ENCODE results near the gene KLHL21.

The KLHL21 gene

DNA sequence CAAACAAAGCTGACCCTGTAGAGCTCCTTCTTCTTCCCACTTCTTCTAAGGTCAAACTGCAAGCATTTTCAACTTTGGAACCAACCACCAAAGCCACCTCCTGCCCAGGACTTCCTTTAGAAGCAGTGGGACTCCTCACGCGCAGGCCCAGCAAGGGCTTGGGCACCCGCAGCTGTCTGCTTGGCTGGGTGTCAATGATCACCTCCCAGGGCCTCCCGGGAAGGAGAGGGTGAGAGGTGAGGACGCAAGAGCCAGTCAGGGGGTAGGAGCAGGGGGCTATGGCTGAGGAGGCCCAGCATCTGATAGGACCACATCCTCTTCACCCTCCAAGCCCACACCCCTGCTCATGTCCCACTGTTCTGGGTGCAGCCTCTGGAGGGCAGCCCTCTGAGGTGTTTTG lies 10.2 kb downstream of the KLHL21 start:
- Histone ChIP-seq H3K9me3 (ENCODE audit: low read depth, low read length) (no peaks in the 10 kb centered on the region), H3K9ac (ENCODE audit: insufficient read length) (no peak overlapping the region), H3K27ac (no peak overlapping the region), H3K36me3 (ENCODE audit: insufficient read depth, low read length) (peaks cover 43% of the 10 kb centered on the region), H3K4me3 (no peak overlapping the region)
- DNase-seq (ENCODE audit: low read depth, low spot score), result no peak
- TF ChIP-seq FOXP2 (optimal IDR thresholded peaks at IDR 0.05; ENCODE audit: control extremely low read depth, extremely low read length, insufficient read depth) (no peak), EZH2 (IDR thresholded peaks at IDR 0.05) (no peak), POLR2AphosphoS5 (IDR thresholded peaks at IDR 0.05; ENCODE audit: borderline replicate concordance, low read depth, low read length) (no peak)

DNA sequence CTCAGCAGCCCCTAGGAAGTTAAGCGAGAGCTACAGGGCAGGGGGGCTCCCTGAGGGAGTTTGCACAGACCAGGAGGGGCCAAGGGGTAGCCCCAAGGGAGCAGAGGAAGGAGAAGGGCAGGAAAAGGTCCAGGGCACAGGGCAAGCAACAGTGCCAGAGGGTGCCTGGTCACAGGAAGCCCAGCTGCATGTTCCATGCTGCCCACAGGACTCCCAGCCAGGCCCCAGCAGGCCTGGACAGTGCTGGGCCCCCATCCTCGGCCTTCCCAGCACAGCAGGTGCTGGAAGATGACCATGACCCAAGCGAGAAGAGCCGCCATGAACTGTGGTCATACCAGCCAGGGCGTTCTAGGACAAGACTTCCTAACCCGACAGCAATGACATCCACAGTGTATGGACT lies 11.0 kb downstream of the KLHL21 start:
- no peak overlapping the region for H3K4me3 ChIP-seq
- DNase-seq (ENCODE audit: low read depth, low spot score), result no peak
- H3K9ac ChIP-seq (ENCODE audit: insufficient read length), result no peak overlapping the region
- no peak overlapping the region for H3K27ac ChIP-seq
- peaks cover 35% of the 10 kb centered on the region for H3K36me3 ChIP-seq (ENCODE audit: insufficient read depth, low read length)
- no peak for TF ChIP-seq FOXP2 (optimal IDR thresholded peaks at IDR 0.05; ENCODE audit: control extremely low read depth, extremely low read length, insufficient read depth)
- no peak for TF ChIP-seq EZH2 (IDR thresholded peaks at IDR 0.05)
- no peak for TF ChIP-seq POLR2AphosphoS5 (IDR thresholded peaks at IDR 0.05; ENCODE audit: borderline replicate concordance, low read depth, low read length)
- no peaks in the 10 kb centered on the region for H3K9me3 ChIP-seq (ENCODE audit: low read depth, low read length)

DNA sequence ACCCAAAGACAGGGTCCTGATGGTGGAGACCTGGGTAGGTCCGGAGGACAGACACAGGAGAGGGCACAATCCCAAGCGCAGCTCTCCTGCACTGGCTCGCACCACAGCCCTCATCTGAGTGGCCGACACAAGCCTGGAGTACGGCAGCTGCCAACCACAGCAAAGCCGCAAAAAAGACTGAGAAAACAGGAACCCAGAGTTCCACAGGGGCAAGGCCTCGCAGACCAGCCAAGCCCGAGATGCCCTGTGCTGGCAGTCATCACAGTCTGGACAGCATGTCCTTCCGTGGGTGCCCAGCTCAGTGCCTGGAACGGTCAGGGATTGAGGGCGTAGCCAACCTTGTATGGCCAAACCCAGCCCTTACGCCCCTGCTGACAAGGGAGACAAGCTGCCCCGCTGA lies 11.4 kb downstream of the KLHL21 start:
- DNase-seq (ENCODE audit: low read depth, low spot score), result no peak
- no peak overlapping the region for H3K27ac ChIP-seq
- no peak for TF ChIP-seq FOXP2 (optimal IDR thresholded peaks at IDR 0.05; ENCODE audit: control extremely low read depth, extremely low read length, insufficient read depth)
- no peak for TF ChIP-seq POLR2AphosphoS5 (IDR thresholded peaks at IDR 0.05; ENCODE audit: borderline replicate concordance, low read depth, low read length)
- TF ChIP-seq EZH2 (IDR thresholded peaks at IDR 0.05), result no peak
- H3K9ac ChIP-seq (ENCODE audit: insufficient read length), result no peak overlapping the region
- peaks cover 31% of the 10 kb centered on the region for H3K36me3 ChIP-seq (ENCODE audit: insufficient read depth, low read length)
- H3K9me3 ChIP-seq (ENCODE audit: low read depth, low read length), result no peaks in the 10 kb centered on the region
- no peak overlapping the region for H3K4me3 ChIP-seq

DNA sequence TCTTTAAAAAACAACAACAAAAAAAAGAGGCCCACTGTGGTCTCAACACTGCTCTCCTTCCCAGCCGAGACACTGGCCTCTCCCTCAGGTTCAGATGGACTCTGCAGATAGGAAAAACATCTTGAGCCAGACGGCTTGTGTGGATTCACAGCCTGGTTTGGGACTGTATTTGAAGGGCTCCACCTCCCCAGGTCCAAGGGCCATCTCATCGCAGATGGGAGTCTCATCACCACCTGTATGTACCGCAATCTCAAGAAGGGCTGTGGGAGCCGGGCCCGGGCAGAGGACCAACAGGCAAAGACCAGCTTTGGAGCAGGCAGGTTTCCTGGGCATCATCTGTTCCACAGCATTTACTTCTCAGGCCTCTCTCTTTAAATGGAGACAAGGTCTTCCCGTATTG lies 12.6 kb downstream of the KLHL21 start:
- H3K36me3 ChIP-seq (ENCODE audit: insufficient read depth, low read length), result peaks cover 20% of the 10 kb centered on the region
- no peak overlapping the region for H3K4me3 ChIP-seq
- no peak overlapping the region for H3K9ac ChIP-seq (ENCODE audit: insufficient read length)
- no peaks in the 10 kb centered on the region for H3K9me3 ChIP-seq (ENCODE audit: low read depth, low read length)
- no peak overlapping the region for H3K27ac ChIP-seq
- TF ChIP-seq EZH2 (IDR thresholded peaks at IDR 0.05) (no peak), FOXP2 (optimal IDR thresholded peaks at IDR 0.05; ENCODE audit: control extremely low read depth, extremely low read length, insufficient read depth) (no peak), POLR2AphosphoS5 (IDR thresholded peaks at IDR 0.05; ENCODE audit: borderline replicate concordance, low read depth, low read length) (no peak)
- no peak for DNase-seq (ENCODE audit: low read depth, low spot score)

DNA sequence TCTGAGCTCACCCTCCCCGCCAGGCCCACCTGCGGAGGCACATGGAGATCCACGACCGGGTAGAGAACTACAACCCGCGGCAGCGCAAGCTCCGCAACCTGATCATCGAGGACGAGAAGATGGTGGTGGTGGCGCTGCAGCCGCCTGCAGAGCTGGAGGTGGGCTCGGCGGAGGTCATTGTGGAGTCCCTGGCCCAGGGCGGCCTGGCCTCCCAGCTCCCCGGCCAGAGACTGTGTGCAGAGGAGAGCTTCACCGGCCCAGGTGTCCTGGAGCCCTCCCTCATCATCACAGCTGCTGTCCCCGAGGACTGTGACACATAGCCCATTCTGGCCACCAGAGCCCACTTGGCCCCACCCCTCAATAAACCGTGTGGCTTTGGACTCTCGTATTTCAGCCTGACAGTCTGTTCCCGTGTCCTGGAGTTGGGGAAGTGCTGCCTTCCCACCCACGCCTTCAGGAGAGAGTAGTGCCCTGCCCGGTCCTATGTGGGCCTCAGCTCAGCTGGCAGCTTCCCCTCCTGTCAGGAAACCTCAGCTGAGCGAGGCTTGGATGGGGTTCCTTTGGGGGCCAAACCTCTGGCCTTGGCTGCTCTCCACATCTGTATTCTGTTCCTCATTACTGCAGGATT lies 13.7 kb downstream of the KLHL21 start:
- Histone ChIP-seq H3K9me3 (ENCODE audit: low read depth, low read length) (no peaks in the 10 kb centered on the region), H3K4me3 (no peak overlapping the region), H3K27ac (peak overlapping the region; percentile 26; the same call in 1 of the 2 replicates), H3K9ac (ENCODE audit: insufficient read length) (no peak overlapping the region), H3K36me3 (ENCODE audit: insufficient read depth, low read length) (peaks cover 11% of the 10 kb centered on the region)
- no peak for DNase-seq (ENCODE audit: low read depth, low spot score)
- TF ChIP-seq POLR2AphosphoS5 (IDR thresholded peaks at IDR 0.05; ENCODE audit: borderline replicate concordance, low read depth, low read length) (no peak), FOXP2 (optimal IDR thresholded peaks at IDR 0.05; ENCODE audit: control extremely low read depth, extremely low read length, insufficient read depth) (no peak), EZH2 (IDR thresholded peaks at IDR 0.05) (no peak)

DNA sequence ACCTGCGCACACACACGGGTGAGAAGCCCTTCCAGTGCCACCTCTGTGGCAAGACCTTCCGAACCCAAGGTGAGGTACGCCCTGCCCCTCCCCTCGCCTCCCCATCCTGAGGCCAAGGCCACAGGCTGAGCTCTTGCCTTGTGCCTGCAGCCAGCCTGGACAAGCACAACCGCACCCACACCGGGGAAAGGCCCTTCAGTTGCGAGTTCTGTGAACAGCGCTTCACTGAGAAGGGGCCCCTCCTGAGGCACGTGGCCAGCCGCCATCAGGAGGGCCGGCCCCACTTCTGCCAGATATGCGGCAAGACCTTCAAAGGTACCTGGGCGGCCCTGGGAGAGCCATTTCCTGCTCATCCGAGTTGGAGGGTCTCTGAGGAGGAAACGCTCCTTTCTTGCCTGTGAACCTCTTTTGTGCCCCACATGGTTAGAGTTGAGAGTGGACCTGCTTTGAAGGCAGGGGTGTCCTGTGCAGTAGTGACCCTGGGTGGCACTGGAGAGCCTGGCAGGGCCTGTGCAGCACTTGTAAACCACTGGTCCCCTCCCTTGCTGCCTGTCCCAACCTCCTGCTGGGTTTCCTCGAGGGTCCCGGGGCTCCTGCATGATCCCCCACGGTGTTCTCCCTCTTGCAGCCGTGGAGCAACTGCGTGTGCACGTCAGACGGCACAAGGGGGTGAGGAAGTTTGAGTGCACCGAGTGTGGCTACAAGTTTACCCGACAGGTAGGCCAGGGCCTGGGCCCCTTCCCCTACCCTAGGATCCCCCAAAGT lies 14.4 kb downstream of the KLHL21 start:
- Histone ChIP-seq H3K9me3 (ENCODE audit: low read depth, low read length) (no peaks in the 10 kb centered on the region), H3K36me3 (ENCODE audit: insufficient read depth, low read length) (peaks cover 4% of the 10 kb centered on the region), H3K9ac (ENCODE audit: insufficient read length) (no peak overlapping the region), H3K4me3 (no peak overlapping the region), H3K27ac (no peak overlapping the region)
- DNase-seq (ENCODE audit: low read depth, low spot score), result no peak
- TF ChIP-seq FOXP2 (optimal IDR thresholded peaks at IDR 0.05; ENCODE audit: control extremely low read depth, extremely low read length, insufficient read depth) (no peak), EZH2 (IDR thresholded peaks at IDR 0.05) (no peak), POLR2AphosphoS5 (IDR thresholded peaks at IDR 0.05; ENCODE audit: borderline replicate concordance, low read depth, low read length) (no peak)

DNA sequence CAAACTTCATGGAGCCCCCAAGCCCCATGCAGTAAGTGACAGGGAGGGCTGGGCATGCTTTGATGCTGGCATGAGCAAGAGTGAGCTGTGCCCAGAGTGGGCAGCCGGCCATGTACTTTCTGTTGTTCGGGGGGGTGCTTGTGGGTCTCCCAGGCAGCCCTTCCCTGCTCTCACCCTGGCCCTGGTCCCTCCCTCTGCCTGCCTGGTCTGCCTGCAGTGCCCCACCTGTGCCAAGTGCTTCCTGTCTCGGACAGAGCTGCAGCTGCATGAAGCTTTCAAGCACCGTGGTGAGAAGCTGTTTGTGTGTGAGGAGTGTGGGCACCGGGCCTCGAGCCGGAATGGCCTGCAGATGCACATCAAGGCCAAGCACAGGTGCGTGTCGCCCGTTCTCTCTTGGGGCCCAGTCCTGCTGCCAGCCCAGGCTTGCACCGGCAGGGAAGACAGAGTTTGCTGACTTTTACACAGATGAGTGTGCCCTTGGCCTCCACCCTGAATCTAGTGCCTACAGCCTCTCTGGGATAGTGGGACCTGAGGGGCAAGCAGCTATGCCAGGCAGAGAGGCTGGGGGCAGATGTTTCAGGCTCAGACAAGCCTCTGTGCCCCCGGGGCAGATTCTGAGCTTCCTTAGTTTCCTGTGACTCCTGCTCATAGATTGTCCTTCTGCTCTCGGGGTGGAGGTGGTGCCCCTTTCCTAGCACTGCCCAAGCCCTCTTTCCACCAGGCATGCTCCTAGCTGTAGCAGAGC lies 15.2 kb downstream of the KLHL21 start:
- no peak for DNase-seq (ENCODE audit: low read depth, low spot score)
- Histone ChIP-seq H3K9ac (ENCODE audit: insufficient read length) (no peak overlapping the region), H3K36me3 (ENCODE audit: insufficient read depth, low read length) (peaks cover 4% of the 10 kb centered on the region)

DNA sequence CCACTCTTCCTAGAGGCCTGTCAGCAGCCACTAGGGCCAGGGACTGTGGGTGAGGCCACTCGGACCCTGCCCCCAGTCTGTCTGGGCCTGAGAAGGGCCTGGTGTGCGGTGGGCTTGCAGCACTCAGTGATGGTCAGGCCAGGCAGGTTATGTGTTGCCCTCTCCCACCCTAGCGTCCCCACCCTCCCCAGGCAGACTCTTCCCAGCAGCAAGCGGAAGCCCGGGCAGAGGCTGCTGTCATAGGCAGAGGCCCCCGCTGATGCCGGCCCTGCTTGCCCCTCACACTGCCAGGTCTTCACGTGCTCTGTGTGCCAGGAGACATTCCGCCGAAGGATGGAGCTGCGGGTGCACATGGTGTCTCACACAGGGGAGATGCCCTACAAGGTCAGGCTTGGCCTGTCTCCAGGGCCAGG lies 16.3 kb downstream of the KLHL21 start:
- Histone ChIP-seq H3K9me3 (ENCODE audit: low read depth, low read length) (no peaks in the 10 kb centered on the region), H3K9ac (ENCODE audit: insufficient read length) (no peak overlapping the region), H3K36me3 (ENCODE audit: insufficient read depth, low read length) (peaks cover 4% of the 10 kb centered on the region), H3K4me3 (no peak overlapping the region), H3K27ac (no peak overlapping the region)
- TF ChIP-seq EZH2 (IDR thresholded peaks at IDR 0.05), result no peak
- no peak for TF ChIP-seq FOXP2 (optimal IDR thresholded peaks at IDR 0.05; ENCODE audit: control extremely low read depth, extremely low read length, insufficient read depth)
- no peak for TF ChIP-seq POLR2AphosphoS5 (IDR thresholded peaks at IDR 0.05; ENCODE audit: borderline replicate concordance, low read depth, low read length)
- no peak for DNase-seq (ENCODE audit: low read depth, low spot score)

More for the DNA sequence above, 15.2 kb downstream of the KLHL21 start:
- Histone ChIP-seq H3K9me3 (ENCODE audit: low read depth, low read length) (no peaks in the 10 kb centered on the region), H3K27ac (no peak overlapping the region), H3K4me3 (no peak overlapping the region)
- TF ChIP-seq POLR2AphosphoS5 (IDR thresholded peaks at IDR 0.05; ENCODE audit: borderline replicate concordance, low read depth, low read length) (no peak), EZH2 (IDR thresholded peaks at IDR 0.05) (no peak), FOXP2 (optimal IDR thresholded peaks at IDR 0.05; ENCODE audit: control extremely low read depth, extremely low read length, insufficient read depth) (no peak)
